ENCODE results near the gene FBXL15.

DNA sequence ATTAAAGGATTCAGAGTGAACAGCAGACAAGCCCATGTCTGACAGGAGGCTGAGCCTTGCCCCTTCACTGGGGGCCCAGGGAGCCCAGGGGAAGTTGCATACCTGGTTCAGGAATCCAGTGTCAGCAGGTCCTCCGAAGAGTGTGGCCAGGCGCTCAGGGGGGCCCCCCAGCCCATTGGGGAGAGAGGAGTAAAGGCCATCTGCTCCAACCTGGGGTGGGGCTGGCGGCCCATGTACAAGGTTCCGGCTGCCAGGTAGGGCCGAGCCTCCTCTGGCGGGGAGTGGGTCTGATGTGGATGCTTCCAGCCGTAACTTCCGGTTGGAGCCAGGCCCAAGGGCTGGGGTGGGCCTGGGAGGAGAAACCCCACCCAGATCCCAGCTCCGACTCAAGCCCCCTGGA, 4.4 kb upstream of the FBXL15 start:
- TF ChIP-seq CTCF (IDR thresholded peaks at IDR 0.05) (no peak), POLR2AphosphoS5 (IDR thresholded peaks at IDR 0.05) (no peak), POLR2A (IDR thresholded peaks at IDR 0.05; ENCODE audit: low read depth) (no peak)

All from esophagus muscularis mucosa (tissue), 3 donors.